ENCODE measurements around the gene ZNF70.

DNA sequence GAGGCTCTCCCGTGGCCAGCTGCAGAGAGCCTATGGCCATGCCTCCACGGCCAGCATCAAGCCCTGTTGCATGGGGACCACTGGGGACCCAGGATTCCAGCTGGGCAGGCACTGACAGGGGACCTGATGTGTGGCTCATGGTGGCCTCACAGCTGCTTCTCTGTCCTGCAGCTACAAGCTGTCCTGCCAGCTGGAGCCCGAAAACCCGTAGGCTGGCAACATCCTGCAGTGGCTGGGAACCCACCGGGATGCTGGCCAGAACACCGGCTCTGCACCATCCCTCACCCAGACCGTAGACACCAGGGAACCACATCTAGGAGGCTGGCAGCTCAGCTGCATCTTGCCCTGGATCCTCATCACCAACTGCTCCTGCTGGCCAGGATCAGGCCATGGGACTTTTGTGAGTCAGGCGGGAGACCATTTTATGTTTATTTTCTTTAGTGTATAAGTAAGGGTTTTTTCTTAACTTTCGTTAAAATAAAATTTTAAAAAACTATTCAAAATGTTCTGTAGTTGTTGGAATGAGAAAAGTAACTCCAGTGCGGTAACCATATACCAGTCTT, 52.2 kb downstream of the ZNF70 start:
- TF ChIP-seq, protein P1, sequence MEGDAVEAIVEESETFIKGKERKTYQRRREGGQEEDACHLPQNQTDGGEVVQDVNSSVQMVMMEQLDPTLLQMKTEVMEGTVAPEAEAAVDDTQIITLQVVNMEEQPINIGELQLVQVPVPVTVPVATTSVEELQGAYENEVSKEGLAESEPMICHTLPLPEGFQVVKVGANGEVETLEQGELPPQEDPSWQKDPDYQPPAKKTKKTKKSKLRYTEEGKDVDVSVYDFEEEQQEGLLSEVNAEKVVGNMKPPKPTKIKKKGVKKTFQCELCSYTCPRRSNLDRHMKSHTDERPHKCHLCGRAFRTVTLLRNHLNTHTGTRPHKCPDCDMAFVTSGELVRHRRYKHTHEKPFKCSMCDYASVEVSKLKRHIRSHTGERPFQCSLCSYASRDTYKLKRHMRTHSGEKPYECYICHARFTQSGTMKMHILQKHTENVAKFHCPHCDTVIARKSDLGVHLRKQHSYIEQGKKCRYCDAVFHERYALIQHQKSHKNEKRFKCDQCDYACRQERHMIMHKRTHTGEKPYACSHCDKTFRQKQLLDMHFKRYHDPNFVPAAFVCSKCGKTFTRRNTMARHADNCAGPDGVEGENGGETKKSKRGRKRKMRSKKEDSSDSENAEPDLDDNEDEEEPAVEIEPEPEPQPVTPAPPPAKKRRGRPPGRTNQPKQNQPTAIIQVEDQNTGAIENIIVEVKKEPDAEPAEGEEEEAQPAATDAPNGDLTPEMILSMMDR (IDR thresholded peaks at IDR 0.05; ENCODE audit: low read length) = no peak
- no peak for TF ChIP-seq EZH2phosphoT487 (IDR thresholded peaks at IDR 0.05; ENCODE audit: low read length)
- no peak for TF ChIP-seq EZH2 (optimal IDR thresholded peaks at IDR 0.05; ENCODE audit: low read depth, low read length)
